ENCODE data around the gene SALL2.

The SALL2 gene

DNA sequence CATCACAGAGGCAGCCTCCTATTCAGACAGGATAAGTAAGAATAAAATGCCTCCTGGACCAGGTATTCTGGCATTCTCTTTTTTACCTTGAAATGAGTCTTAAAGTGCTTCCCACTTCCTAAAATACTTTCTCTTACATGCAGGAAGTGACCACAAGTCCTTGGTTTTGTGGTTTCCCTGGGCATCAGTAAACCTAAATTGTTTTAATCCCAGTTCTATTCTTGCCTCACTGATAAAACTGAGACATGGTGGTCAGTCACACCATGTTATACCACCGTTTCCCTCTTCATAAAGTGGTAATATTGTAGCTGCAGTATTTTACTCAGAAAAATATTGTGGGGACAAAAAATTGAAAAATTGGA is 1.2 kb upstream of the SALL2 start:
- TF ChIP-seq CTCF (IDR thresholded peaks at IDR 0.05; ENCODE audit: extremely low read depth, missing control alignments): no peak
- no peak for DNase-seq (ENCODE audit: low spot score)

DNA sequence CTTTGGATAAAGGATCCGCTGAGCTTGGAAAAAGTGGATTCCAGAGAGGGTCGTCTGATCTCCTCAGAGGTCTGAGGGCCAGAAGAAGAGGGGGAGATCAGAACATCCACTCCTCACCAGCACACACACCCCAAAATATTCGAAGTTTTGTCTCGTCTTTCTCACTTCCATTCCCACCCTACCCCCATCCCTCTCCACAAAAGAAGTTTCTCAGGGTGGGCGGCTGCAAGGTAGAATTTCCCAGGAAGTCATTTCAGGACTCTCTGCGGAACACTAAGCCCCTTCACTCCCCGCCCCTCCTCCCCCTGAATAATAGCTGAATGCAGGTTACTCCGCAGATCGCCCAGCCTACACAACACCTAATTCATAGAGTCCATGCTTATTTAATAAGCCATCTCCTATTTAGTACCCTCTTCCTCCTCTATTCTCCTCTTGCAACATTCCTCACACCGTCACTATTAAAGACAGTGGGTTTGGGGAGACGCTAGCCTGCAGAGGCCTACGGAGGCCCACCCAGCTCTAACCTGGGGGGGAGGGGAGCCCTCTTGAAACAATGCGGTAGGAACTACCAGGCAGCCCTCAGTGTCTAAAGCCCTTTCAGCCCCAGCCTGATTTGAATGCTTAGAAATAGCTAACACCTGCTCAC is 649 bp upstream of the SALL2 start:
- DNase-seq (ENCODE audit: low spot score): no peak
- TF ChIP-seq CTCF (IDR thresholded peaks at IDR 0.05; ENCODE audit: extremely low read depth, missing control alignments): no peak

DNA sequence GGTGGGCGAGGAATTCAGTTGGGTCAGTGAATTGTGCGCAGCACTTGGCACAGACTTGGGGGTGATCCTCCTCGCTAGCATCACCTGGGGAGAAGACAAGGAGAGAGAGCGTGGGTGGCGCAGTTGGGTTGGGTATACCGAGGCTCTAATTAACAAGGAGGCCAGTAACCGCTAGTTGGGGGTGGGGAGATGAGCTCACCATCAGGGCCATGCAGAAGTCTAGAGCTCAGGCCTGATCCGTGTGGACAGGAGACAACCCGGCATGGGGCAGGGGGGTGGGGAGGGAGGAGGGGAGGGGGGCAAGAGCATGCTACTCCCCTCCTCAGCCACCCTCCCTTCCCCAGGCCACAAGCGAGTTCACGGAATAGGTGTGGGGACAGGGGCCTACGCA is 580 bp downstream of the SALL2 start:
- TF ChIP-seq CTCF (IDR thresholded peaks at IDR 0.05; ENCODE audit: extremely low read depth, missing control alignments): no peak
- no peak for DNase-seq (ENCODE audit: low spot score)

DNA sequence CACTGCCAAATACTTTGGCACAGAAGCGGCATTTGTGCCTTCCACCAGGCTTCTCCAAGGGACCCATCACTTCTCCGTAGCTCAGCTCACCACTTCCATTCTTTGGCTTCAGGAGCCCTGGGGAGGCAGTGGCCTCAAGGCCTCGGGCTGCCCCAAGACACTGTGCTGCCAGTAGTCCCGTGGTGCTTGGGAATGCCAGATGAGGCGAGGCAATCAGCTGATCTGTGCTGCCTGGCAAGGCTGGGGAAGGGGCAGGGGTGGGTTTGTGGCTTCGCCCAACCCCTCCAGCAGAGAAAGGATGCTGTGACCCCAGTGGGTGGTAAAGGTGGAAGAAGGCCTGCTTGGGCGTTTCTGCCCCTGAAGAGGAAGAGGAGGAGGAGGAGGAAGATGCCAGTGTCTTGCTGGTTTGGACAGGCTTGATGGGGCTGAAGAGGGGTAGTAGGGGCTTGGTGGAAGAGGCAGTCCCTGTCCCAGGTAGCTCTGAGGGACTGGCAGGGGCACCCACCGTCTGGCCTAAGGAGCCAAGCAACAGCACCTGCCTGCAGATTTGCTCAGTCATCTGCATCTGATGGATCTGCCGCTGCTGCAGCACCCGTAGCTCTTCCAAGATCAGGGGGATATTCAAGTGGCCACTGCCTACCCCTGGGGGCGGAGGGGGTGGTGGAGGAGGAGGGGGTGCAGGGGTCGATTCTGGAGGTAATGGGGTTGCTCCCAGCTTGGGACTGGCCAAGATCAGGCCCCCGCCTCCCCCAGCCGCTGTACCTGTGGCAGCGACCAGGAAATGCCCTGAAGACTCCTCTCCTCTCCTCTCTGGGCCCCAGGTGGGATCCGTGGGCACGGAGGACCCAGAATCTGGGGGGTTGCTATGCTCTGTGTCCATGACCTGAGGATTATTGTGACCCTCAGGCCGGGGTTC is 1.3 kb downstream of the SALL2 start:
- DNase-seq (ENCODE audit: low spot score): no peak
- TF ChIP-seq CTCF (IDR thresholded peaks at IDR 0.05; ENCODE audit: extremely low read depth, missing control alignments): no peak

- TF ChIP-seq CTCF (IDR thresholded peaks at IDR 0.05; ENCODE audit: extremely low read depth, missing control alignments): no peak
These were observed 2.9 kb downstream of the SALL2 start for GRCh38 chr14:21523203-21523602.

DNA sequence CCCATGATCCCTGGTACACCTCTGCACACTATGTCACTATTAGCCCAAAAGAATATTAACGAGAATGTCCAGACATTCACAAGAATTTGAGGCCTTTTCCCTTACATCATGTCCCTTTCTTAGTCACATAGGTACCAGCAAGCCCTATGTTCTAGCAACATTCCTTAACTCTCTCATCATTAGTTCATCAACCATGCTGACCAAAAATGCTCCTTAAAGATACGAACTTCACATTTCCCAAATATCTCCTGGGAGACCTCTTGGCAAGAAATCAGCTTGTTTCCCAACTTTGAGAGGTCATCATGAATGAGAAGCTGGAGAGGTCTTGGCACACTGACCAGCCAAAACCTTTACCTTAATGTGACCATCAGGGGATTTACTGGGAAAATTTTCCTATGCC is 4.6 kb downstream of the SALL2 start:
- no peak for DNase-seq (ENCODE audit: low spot score)
- no peak for TF ChIP-seq CTCF (IDR thresholded peaks at IDR 0.05; ENCODE audit: extremely low read depth, missing control alignments)

More at GRCh38 chr14:21523203-21523602, 2.9 kb downstream of the SALL2 start:
- DNase-seq (ENCODE audit: low spot score): no peak

DNA sequence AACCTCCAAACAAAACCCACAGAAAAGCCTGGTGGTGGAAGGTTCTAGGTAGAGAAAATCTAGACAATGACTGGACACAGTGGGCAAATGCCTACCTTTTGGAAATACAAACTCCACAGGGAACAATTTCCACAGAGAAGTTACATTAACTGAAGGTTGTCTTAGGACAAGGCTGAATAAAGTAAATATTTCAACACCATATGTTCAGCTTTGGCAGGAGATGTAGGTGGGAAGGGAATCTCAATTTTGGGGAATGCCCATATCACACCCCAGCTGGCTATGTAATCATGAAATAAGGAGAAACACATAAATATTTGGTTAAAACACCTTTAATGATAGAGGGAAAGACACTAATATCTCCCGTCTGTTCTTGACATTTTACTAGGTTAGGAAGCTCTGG is 5.4 kb downstream of the SALL2 start:
- no peak for TF ChIP-seq CTCF (IDR thresholded peaks at IDR 0.05; ENCODE audit: extremely low read depth, missing control alignments)
- no peak for DNase-seq (ENCODE audit: low spot score)

Measured in GM20000 (cell line).